HG03565 (cell line): ENCODE measurements around the gene FOXO6.

Experiments used
- ATAC-seq: cut with Tn5 transposase; IDR thresholded peaks from one replicate; pipeline ENCODE4 v1.9.1; 2021; ENCODE audit warnings: mild to moderate bottlenecking, moderate library complexity; ENCODE audit not compliant: unreplicated experiment

The FOXO6 gene

GRCh38 chr1:41364442-41365319 is 3.4 kb downstream of the FOXO6 start:
- no peak for ATAC-seq

GRCh38 chr1:41365320-41365633 is 4.0 kb downstream of the FOXO6 start:
- no peak for ATAC-seq

GRCh38 chr1:41365772-41366454 is 4.7 kb downstream of the FOXO6 start:
- no peak for ATAC-seq

- ATAC-seq = no peak
Observed at GRCh38 chr1:41366455-41367287, 5.4 kb downstream of the FOXO6 start.

GRCh38 chr1:41367288-41367642 is 6.0 kb downstream of the FOXO6 start:
- no peak for ATAC-seq

- ATAC-seq = no peak
Observed at GRCh38 chr1:41368366-41368765, 7.1 kb downstream of the FOXO6 start.

- ATAC-seq = no peak
Observed at GRCh38 chr1:41368801-41369200, 7.6 kb downstream of the FOXO6 start.

GRCh38 chr1:41369531-41369930 is 8.3 kb downstream of the FOXO6 start:
- ATAC-seq = no peak

GRCh38 chr1:41370225-41370624 is 9.0 kb downstream of the FOXO6 start:
- no peak for ATAC-seq

GRCh38 chr1:41370756-41371420 is 9.7 kb downstream of the FOXO6 start:
- no peak for ATAC-seq

- ATAC-seq = no peak
Observed at GRCh38 chr1:41371630-41372599, 10.7 kb downstream of the FOXO6 start.

GRCh38 chr1:41372600-41372993 is 11.4 kb downstream of the FOXO6 start:
- no peak for ATAC-seq

- ATAC-seq = no peak
Observed at GRCh38 chr1:41373373-41373772, 12.1 kb downstream of the FOXO6 start.

- ATAC-seq = no peak
Observed at GRCh38 chr1:41374711-41375110, 13.5 kb downstream of the FOXO6 start.

GRCh38 chr1:41377397-41377796 is 16.2 kb downstream of the FOXO6 start:
- ATAC-seq = no peak

- no peak for ATAC-seq
Observed at GRCh38 chr1:41378222-41378621, 17.0 kb downstream of the FOXO6 start.

- ATAC-seq = no peak
Observed at GRCh38 chr1:41378999-41379737, 17.9 kb downstream of the FOXO6 start.

GRCh38 chr1:41379738-41380130 is 18.5 kb downstream of the FOXO6 start:
- ATAC-seq = no peak

- ATAC-seq = no peak
Observed at GRCh38 chr1:41380195-41380594, 19.0 kb downstream of the FOXO6 start.
